HepG2 (cell line): ENCODE data around the gene MED9. TPM values are rescaled to one million over a fixed set of nuclear protein-coding genes. Genes with fewer than 3 reads are reported as not detected.

ENCODE experiments used
- BHLHE40 ChIP-seq: IDR thresholded peaks from 2 replicates; pipeline ENCODE4 v1.6.1; 2011; ENCODE audit warnings: low read length, improper control_type of control experiment
- CCDC6 ChIP-seq: sonication (generic); formaldehyde crosslinking; IDR thresholded peaks from 2 replicates; pipeline ENCODE4 v1.8.1; 2022; ENCODE audit warnings: mild to moderate bottlenecking, missing genetic modification reagents, moderate library complexity
- CREB3 ChIP-seq: sonication (generic); formaldehyde crosslinking; IDR thresholded peaks from 2 replicates; pipeline ENCODE4 v1.5.0; 2020; ENCODE audit warnings: missing genetic modification reagents
- CSRNP1 ChIP-seq: sonication (generic); formaldehyde crosslinking; IDR thresholded peaks from 2 replicates; pipeline ENCODE4 v1.8.1; 2023; ENCODE audit warnings: mild to moderate bottlenecking, missing genetic modification reagents
- FOXM1 ChIP-seq: sonication (generic); formaldehyde crosslinking; IDR thresholded peaks from 2 replicates; pipeline ENCODE4 v1.5.0; 2020; ENCODE audit warnings: missing genetic modification reagents
- HNF1B ChIP-seq: sonication (generic); formaldehyde crosslinking; IDR thresholded peaks from 2 replicates; pipeline ENCODE4 v1.5.1; 2020; ENCODE audit warnings: mild to moderate bottlenecking, moderate library complexity, missing genetic modification reagents
- HNRNPUL1 ChIP-seq: fragments of 200-400 bp; formaldehyde crosslinking; IDR thresholded peaks from 2 replicates; pipeline ENCODE4 v1.6.1; 2017; ENCODE audit warnings: low read depth, mild to moderate bottlenecking, low read length, moderate library complexity
- MLX ChIP-seq: IDR thresholded peaks from 2 replicates; pipeline ENCODE4 v1.6.1; 2016
- PHF21A ChIP-seq: sonication (generic); formaldehyde crosslinking; IDR thresholded peaks from 2 replicates; pipeline ENCODE4 v1.5.0; 2020; ENCODE audit warnings: mild to moderate bottlenecking, missing genetic modification reagents
- RAD51 ChIP-seq: fragments of 450-650 bp; IDR thresholded peaks from 2 replicates; pipeline ENCODE4 v1.6.1; 2016; ENCODE audit warnings: borderline replicate concordance
- SKIL ChIP-seq: sonication (generic); formaldehyde crosslinking; IDR thresholded peaks from 2 replicates; pipeline ENCODE4 v1.8.0; 2022; ENCODE audit warnings: missing genetic modification reagents, mild to moderate bottlenecking, moderate library complexity, borderline replicate concordance
- SP4 ChIP-seq: sonication (generic); formaldehyde crosslinking; IDR thresholded peaks from 2 replicates; pipeline ENCODE4 v1.8.1; 2023; ENCODE audit warnings: mild to moderate bottlenecking, missing genetic modification reagents
- ZBTB1 ChIP-seq: sonication (generic); formaldehyde crosslinking; IDR thresholded peaks from 2 replicates; pipeline ENCODE4 v1.4.0; 2020; ENCODE audit warnings: missing genetic modification reagents, borderline replicate concordance
- ZBTB38 ChIP-seq: sonication (generic); formaldehyde crosslinking; IDR thresholded peaks from 2 replicates; pipeline ENCODE4 v1.5.1; 2020; ENCODE audit warnings: mild to moderate bottlenecking, missing genetic modification reagents
- ZBTB7B ChIP-seq: sonication (generic); formaldehyde crosslinking; IDR thresholded peaks from 2 replicates; pipeline ENCODE4 v1.4.0; 2020; ENCODE audit warnings: missing genetic modification reagents
- ZNF224 ChIP-seq: sonication (generic); formaldehyde crosslinking; IDR thresholded peaks from 2 replicates; pipeline ENCODE4 v1.5.0; 2020; ENCODE audit warnings: mild to moderate bottlenecking, missing genetic modification reagents
- ZNF710 ChIP-seq: sonication (generic); formaldehyde crosslinking; IDR thresholded peaks from 2 replicates; pipeline ENCODE4 v1.5.0; 2020; ENCODE audit warnings: mild to moderate bottlenecking, missing genetic modification reagents, borderline replicate concordance
- ZNF777 ChIP-seq: sonication (generic); formaldehyde crosslinking; IDR thresholded peaks from 2 replicates; pipeline ENCODE4 v1.4.0; 2020; ENCODE audit warnings: missing genetic modification reagents
- ZNF878 ChIP-seq: sonication (generic); formaldehyde crosslinking; IDR thresholded peaks from 2 replicates; pipeline ENCODE4 v1.8.1; 2023; ENCODE audit warnings: mild to moderate bottlenecking, missing genetic modification reagents, moderate library complexity
- polyA plus RNA-seq, 8 experiments: library from polyadenylated mRNA; depleted of rRNA in 3 of 8; stranded (reverse) in 7 of 8; unstranded in 1 of 8; fragments of >200 nt; fragmentation: Illumina TruSeq in 4 of 8; extraction: Trizol in 4 of 8; gene quantifications; 2 replicates each; pipeline versions ENCODE4 v1.2.1 to v1.2.3, GENCODE V29; 2011 to 2016; ENCODE audit warnings: low read depth in 4 of 8, missing spikeins in 1 of 8, mixed read lengths in 1 of 8; ENCODE audit not compliant: insufficient read depth in 1 of 8
- total RNA-seq, 5 experiments: library from RNA; depleted of rRNA; stranded (reverse); fragments of >200 nt; fragmentation: Illumina TruSeq; extraction: Trizol; gene quantifications; 2 replicates each; pipeline ENCODE4 v1.2.3, GENCODE V29; 2016; ENCODE audit warnings: low read depth in 1 of 5

MED9 gene
- total and polyA plus RNA-seq, 2 of the 13 experiments (the other 11 are each of a cell fraction or from before 2014, with no cell fraction given) = 11.9 to 15.1 TPM

- TF ChIP-seq CSRNP1 (CRISPR knock-in tag) (peak; percentile 27; the same call in 1 of the 2 replicates), CCDC6 (CRISPR knock-in tag) (no peak), MLX (CRISPR knock-in tag) (peak; percentile 97), ZNF224 (0 out of 2 replicates have a peak, but pooled peaks have one; percentile 38), RAD51 (no peak), ZNF777 (CRISPR knock-in tag) (no peak), ZBTB1 (no peak), ZNF710 (CRISPR knock-in tag) (peak; percentile 68; the same call in 1 of the 2 replicates), ZBTB38 (no peak), HNF1B (CRISPR knock-in tag) (peak; percentile 78), ZBTB7B (CRISPR knock-in tag) (0 out of 2 replicates have a peak, but pooled peaks have one; percentile 15), ZNF878 (CRISPR knock-in tag) (peak; percentile 76; the same call in 1 of the 2 replicates), FOXM1 (CRISPR knock-in tag) (no peak), PHF21A (CRISPR knock-in tag) (peak; percentile 70; the same call in 1 of the 2 replicates), SKIL (CRISPR knock-in tag) (peak; percentile 94), SP4 (CRISPR knock-in tag) (no peak), BHLHE40 (peak; percentile 79), HNRNPUL1 (no peak), CREB3 (no peak)
Measured at GRCh38 chr17:17538417-17539391, 61.9 kb downstream of the MED9 start (continued).
